Activated CD8-positive, alpha-beta memory T cell treated with anti-CD3 and anti-CD28 coated beads, Interleukin-2, amount 50 U/mL, for 1 hour (primary cell): ENCODE measurements around the gene MLH1.
"Not testable (repeated sequence)": the region's sequence is repeated elsewhere in the genome, so short reads cannot be mapped to it uniquely, and the experiment has no call there.

Experiments used
- DNase-seq: peaks from one replicate; pipeline ENCODE4 v3.0.0-alpha.2; 2020; ENCODE audit errors: extremely low read depth

MLH1 gene

GRCh38 chr3:36993326-36994283 is at the start of gene MLH1:
Gene MLH1 (plus strand): TSS chr3:36993518. CDS start chr3:36993548, 30 bp downstream.
- DNase-seq = peak; percentile 84

DNA sequence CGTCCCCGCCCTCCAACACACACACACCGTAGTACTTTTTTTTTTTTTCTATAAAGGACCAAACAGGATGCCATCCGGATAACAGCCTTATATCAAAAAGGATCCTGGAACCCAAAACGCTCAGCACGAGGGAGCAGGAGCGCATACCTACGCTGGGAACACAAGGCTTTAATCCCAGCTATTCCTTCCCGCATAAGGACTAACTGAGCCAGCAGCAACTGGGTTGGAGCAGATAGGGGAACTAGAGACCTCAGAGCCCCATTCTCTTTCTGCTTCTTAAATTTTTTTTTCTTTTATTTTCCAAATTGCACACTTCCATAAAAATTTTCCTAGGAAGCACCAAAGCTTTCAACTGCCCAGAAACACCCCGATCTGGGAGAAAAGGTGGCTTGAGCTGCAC is 49.7 kb upstream of the MLH1 start:
- no peak for DNase-seq

DNA sequence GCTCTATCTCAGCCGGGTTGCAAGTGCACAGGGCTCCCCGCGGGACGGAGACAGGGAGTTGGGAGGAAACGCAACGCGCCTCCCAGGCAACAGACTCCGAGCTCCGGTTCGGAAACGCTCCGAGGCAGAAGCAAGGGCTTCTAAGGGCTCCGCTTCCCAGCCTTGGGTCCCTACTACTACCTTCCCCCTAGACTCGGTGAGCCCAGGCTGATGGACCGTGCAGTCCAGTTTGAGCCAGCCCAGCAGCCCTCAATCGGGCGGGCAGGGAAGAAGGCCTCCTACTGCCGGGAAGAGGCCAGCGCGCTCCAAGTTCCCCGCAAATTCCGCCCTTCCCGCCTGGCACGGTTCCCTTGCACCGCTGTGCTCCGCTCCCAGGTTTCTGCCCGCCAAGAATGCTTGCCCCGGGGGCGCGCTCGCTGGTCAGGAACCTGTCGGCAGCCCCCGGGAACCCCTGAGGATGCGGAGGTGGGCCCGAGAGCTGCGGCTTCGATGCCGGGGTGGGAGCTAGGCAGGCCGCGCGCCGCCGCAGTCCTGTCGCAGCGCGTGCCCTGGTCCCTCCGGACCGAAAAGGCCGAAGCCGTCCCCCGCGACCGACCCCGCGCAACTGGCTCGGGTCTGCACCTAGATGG is 49.2 kb upstream of the MLH1 start:
- no peak for DNase-seq

GRCh38 chr3:36944641-36945270 is 48.6 kb upstream of the MLH1 start, which contains the start of gene TRANK1:
Gene TRANK1 (minus strand): TSS chr3:36945054. CDS start chr3:36944809, 245 bp downstream.
- peak; percentile 57 for DNase-seq

DNA sequence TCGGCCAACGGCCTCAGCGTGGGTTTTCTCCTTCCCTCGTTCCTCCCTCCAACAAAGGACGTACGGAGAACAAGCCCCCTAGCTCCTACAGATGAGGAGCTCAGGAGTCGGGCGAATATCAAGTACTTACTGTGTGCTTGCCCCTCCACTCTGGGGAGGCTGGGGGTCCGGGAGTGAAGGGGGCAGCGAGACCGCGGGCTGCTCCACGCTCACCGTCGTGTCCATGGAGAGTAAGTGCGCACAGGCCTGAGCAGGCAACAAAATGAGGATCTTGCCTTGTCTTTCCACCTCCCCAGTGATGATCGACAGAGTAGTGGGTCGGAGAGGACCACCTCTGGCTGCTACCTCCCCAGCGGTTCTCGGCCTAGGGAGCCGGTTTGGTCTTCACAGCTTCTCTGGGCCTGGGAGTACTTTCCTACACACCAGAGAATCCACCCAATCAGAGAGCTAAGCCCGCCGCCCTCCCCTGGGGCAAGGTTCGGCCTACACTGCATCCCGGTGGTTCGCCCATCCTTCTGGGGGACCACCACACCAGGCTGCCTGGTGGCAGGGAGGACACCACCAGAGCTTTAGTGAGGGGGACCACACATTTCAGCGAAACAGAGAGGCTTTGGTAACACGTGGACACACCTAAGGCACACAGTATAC is 47.9 kb upstream of the MLH1 start:
- DNase-seq = no peak

- not testable (repeated sequence) for DNase-seq
Observed at GRCh38 chr3:36947814-36948213, 45.5 kb upstream of the MLH1 start.

DNA sequence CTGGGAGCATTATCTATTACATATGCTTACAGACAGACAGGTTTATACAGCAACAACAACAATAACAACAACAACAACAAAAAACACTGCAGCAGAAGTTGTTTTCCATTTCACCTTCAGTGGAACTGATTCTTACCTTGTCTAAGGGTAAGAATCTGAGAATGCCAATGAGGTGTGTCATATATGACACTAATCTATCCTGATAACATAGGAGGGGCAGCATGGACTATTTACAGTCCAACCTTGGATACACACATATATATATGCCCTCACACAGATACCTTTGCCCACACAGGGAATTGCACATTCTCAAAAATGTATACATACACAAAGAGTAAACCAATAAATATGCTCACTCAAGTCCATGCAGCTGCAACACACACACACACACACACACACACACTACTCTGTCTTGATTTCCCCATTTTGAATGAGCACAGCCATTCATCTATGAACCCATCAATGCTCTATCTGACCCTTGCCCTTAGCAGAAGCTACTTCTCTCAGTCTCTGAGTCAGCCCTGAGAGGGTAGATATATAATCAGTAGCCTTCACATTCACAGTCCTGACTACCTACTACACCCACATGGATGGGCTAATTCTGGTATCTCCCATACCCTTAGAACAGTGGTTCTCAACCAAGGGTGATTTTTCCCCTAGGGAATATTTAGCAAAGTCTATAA is 38.7 kb upstream of the MLH1 start:
- no peak for DNase-seq

GRCh38 chr3:36956155-36956554 is 37.2 kb upstream of the MLH1 start:
- DNase-seq = no peak

GRCh38 chr3:36957063-36957462 is 36.3 kb upstream of the MLH1 start:
- DNase-seq = no peak

- no peak for DNase-seq
Observed at GRCh38 chr3:36957862-36958686, 35.2 kb upstream of the MLH1 start.

DNA sequence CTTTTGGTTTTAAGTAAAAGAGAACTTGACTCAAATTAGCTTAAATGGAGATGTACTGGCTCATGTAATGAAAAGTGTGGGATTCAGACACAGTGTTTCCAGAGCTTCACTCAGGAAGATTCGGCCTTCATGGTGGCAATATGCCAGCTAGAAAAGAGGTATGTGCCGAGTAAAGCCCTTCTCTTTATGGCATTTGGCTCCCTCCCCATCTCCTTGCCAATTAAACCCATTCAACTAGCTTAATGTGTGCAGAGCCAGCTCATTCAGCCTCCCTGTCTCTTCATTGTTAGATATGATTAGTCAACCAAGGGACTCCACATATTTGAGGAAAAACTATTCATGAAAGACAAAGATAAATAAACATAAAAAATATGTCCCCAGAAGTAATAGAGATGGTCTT is 33.5 kb upstream of the MLH1 start:
- DNase-seq = no peak

- DNase-seq = no peak
Observed at GRCh38 chr3:36960502-36960901, 32.8 kb upstream of the MLH1 start.

DNA sequence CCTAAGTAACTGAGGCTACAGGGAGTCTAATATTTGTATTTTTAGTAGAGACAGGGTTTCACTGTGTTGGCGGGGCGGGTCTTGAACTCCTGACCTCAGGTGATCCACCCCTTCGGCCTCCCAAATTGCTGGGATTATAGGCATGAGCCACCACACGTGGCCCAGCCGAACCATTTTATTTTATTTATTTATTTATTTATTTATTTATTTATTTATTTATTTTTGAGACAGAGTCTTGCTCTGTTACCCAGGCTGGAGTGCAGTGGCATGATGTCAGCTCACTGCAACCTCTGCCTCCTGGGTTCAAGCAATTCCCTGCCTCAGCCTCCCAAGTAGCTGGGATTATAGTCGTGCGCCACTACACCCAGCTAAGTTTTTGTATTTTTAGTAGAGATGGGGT is 30.3 kb upstream of the MLH1 start:
- not testable (repeated sequence) for DNase-seq

DNA sequence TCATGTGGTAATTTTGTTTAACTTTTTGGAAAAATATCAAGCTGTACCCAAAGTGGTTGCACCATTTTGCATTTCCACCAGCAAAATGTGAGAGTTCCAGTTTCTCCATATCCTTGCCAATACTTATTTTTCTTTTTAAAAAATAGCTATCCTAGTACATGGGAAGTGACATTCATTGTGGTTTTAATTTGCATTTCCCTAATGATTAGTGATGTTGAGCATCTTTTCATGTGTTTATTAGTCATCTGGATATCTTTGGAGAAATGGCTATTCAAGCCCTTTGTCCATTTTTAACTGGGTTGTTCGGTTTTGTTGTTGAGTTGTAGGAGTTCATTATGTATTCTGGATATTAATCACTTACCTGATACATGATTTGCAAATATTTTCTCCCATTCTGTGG is 29.0 kb upstream of the MLH1 start:
- DNase-seq = no peak

GRCh38 chr3:36964817-36965216 is 28.5 kb upstream of the MLH1 start:
- no peak for DNase-seq

GRCh38 chr3:36965440-36965839 is 27.9 kb upstream of the MLH1 start:
- no peak for DNase-seq

GRCh38 chr3:36969085-36969484 is 24.2 kb upstream of the MLH1 start:
- no peak for DNase-seq

- no peak for DNase-seq
Observed at GRCh38 chr3:36969540-36970432, 23.5 kb upstream of the MLH1 start.

GRCh38 chr3:36972163-36972562 is 21.2 kb upstream of the MLH1 start:
- no peak for DNase-seq
